K562 (cell line): ENCODE measurements around the gene SLC35F4. TPM values are rescaled to one million over a fixed set of nuclear protein-coding genes. Genes with fewer than 3 reads are reported as not detected.

Source experiments
- ATAC-seq: fragments of 200-7000 bp; cut with Tn5 transposase; 3 replicates; pipeline ENCODE4 v1.9.1; 2020; ENCODE audit warnings: moderate library complexity
- BruUV-seq: library from RNA; stranded (reverse); fragments of 400-500 nt; replicated peaks from 2 replicates; lab custom pipeline; 2021; lab: Mats Ljungman, UMichigan
- CTCF ChIA-PET: fragments of 300-600 bp; formaldehyde crosslinking; extraction: SDS; loops from one replicate; lab custom pipeline; 2021; ENCODE audit warnings: low intra/inter-chr PET ratio; lab: Yijun Ruan, JAX
- POLR2A ChIA-PET: fragments of 300-600, 350-650 bp; sonication (Branson Sonifier 250); formaldehyde crosslinking; extraction: SDS; loops from one replicate; lab custom pipeline; 2021; ENCODE audit warnings: antibody characterized with exemption, inconsistent platforms; lab: Yijun Ruan, JAX
- DNase-seq, 4 experiments: peaks; one replicate each; pipeline versions ENCODE4 v3.0.0 to v3.0.0-alpha.2; 2011 to 2018; ENCODE audit warnings: low spot score in 3 of 4, mixed read lengths in 3 of 4; ENCODE audit errors: extremely low read depth in 1 of 4
- FAIRE-seq: peaks from 2 replicates; lab custom pipeline; 2011; peaks lifted over from hg19 to GRCh38; lab: Jason Lieb, UNC
- H2AFZ ChIP-seq: 2 replicates; pipeline ENCODE4 v1.6.0; 2011; ENCODE audit warnings: low read depth, low read length, control low read depth, inconsistent platforms
- H3K27ac ChIP-seq: fragments of 200-600 bp; 3 replicates; pipeline ENCODE4 v1.8.0; 2011; ENCODE audit warnings: low read depth, mild to moderate bottlenecking, control low read depth, inconsistent platforms, low read length, moderate library complexity, mixed read lengths; ENCODE audit errors: extremely low read depth
- H3K27me3 ChIP-seq, 2 experiments: fragments of 300-600 bp in 1 of 2; 2 replicates in 1 of 2; 3 replicates in 1 of 2; pipeline versions ENCODE4 v1.6.0 to v1.8.0; 2011; ENCODE audit warnings: inconsistent platforms in 2 of 2, low read length in 2 of 2, mild to moderate bottlenecking in 1 of 2, mixed read lengths in 1 of 2, moderate library complexity in 1 of 2; ENCODE audit not compliant: control insufficient read depth in 2 of 2, insufficient read depth in 2 of 2
- H3K36me3 ChIP-seq: fragments of 300-600 bp; 3 replicates; pipeline ENCODE4 v1.8.0; 2011; ENCODE audit warnings: mild to moderate bottlenecking, low read length, inconsistent platforms; ENCODE audit not compliant: control insufficient read depth, insufficient read depth
- H3K4me1 ChIP-seq, 2 experiments: fragments of 200-600 bp in 1 of 2; replicated peaks in 1 of 2; 2 replicates in 1 of 2; 3 replicates in 1 of 2; pipeline versions ENCODE4 v1.5.1 to v1.8.0; 2011; ENCODE audit warnings: inconsistent platforms in 2 of 2, low read length in 2 of 2, mild to moderate bottlenecking in 1 of 2, mixed read lengths in 1 of 2, moderate library complexity in 1 of 2; ENCODE audit not compliant: control insufficient read depth in 2 of 2, insufficient read depth in 2 of 2
- H3K4me2 ChIP-seq: 2 replicates; pipeline ENCODE4 v1.6.1; 2011; ENCODE audit warnings: low read length, control low read depth, inconsistent platforms, mixed read lengths; ENCODE audit not compliant: insufficient read depth
- H3K4me3 ChIP-seq: fragments of 200-600 bp; sonication (generic), shearing (Covaris generic); 2 replicates; pipeline ENCODE4 v1.5.1; 2016; ENCODE audit warnings: control low read depth, inconsistent platforms
- H3K79me2 ChIP-seq: fragments of 200-600 bp; 3 replicates; pipeline ENCODE4 v1.8.0; 2011; ENCODE audit warnings: low read length, inconsistent platforms; ENCODE audit not compliant: control insufficient read depth, insufficient read depth
- H3K9ac ChIP-seq, 2 experiments: 2 replicates each; pipeline versions ENCODE4 v1.6.0 to v1.6.1; 2011; ENCODE audit warnings: low read depth in 2 of 2, low read length in 2 of 2, control low read depth in 1 of 2, inconsistent platforms in 1 of 2, mild to moderate bottlenecking in 1 of 2, mixed read lengths in 1 of 2; ENCODE audit not compliant: insufficient read depth in 1 of 2
- H3K9me1 ChIP-seq: one replicate; pipeline ENCODE4 v1.6.0; 2011; ENCODE audit warnings: inconsistent platforms, mild to moderate bottlenecking, low read length, moderate library complexity; ENCODE audit not compliant: control insufficient read depth, insufficient read depth
- H3K9me3 ChIP-seq: replicated peaks from 2 replicates; pipeline ENCODE4 v1.5.1; 2011; ENCODE audit warnings: low read depth, low read length, inconsistent platforms; ENCODE audit not compliant: control insufficient read depth, insufficient read depth
- H4K20me1 ChIP-seq: replicated peaks from 2 replicates; pipeline ENCODE4 v1.6.1; 2011; ENCODE audit warnings: low read length, inconsistent platforms, mixed read lengths; ENCODE audit not compliant: control insufficient read depth, insufficient read depth
- CBX8 ChIP-seq: fragments of 200-600 bp; sonication (generic); IDR thresholded peaks from 2 replicates; pipeline ENCODE4 v1.6.1; 2012; ENCODE audit warnings: borderline replicate concordance, mixed run types, low read depth, mild to moderate bottlenecking, moderate library complexity, mixed read lengths, low read length, control low read depth, inconsistent platforms; ENCODE audit not compliant: poor library complexity, severe bottlenecking; ENCODE audit errors: extremely low read depth
- CSDE1 ChIP-seq, 2 experiments: fragments of 450-650 bp; IDR thresholded peaks; 2 replicates each; pipeline ENCODE4 v1.6.1; 2016; ENCODE audit warnings: mild to moderate bottlenecking in 1 of 2
- FOXJ2 ChIP-seq: fragments of 200-800 bp; sonication (Bioruptor generic); IDR thresholded peaks from 2 replicates; pipeline ENCODE4 v1.6.1; 2016; ENCODE audit warnings: missing genetic modification characterization, missing compliant biosample characterization
- FOXP4 ChIP-seq: sonication (generic); formaldehyde crosslinking; IDR thresholded peaks from 2 replicates; pipeline ENCODE4 v1.8.0; 2022; ENCODE audit warnings: mild to moderate bottlenecking, missing genetic modification reagents, borderline replicate concordance
- HIVEP1 ChIP-seq: fragments of 250-450 bp; sonication (Bioruptor Pico); IDR thresholded peaks from 2 replicates; pipeline ENCODE4 v1.4.0; 2020; ENCODE audit warnings: mild to moderate bottlenecking
- KDM5B ChIP-seq: fragments of 200-600 bp; sonication (generic); IDR thresholded peaks from 2 replicates; pipeline ENCODE4 v1.6.1; 2012; ENCODE audit warnings: low read depth, mild to moderate bottlenecking, moderate library complexity, low read length, control low read depth, inconsistent platforms; ENCODE audit not compliant: insufficient replicate concordance
- REST ChIP-seq, 2 experiments: fragments of 450-650 bp; formaldehyde crosslinking in 1 of 2; IDR thresholded peaks; 2 replicates each; pipeline versions ENCODE4 v1.4.0 to v1.6.1; 2014 to 2020; ENCODE audit warnings: mild to moderate bottlenecking in 2 of 2, borderline replicate concordance in 1 of 2, low read depth in 1 of 2
- SNRNP70 ChIP-seq: fragments of 200-400 bp; formaldehyde crosslinking; optimal IDR thresholded peaks from 2 replicates; pipeline ENCODE3; 2017; ENCODE audit warnings: low read depth, low read length
- SREBF1 ChIP-seq: fragments of 150-350 bp; IDR thresholded peaks from 2 replicates; pipeline ENCODE4 v1.6.1; 2014; ENCODE audit warnings: antibody characterized with exemption, low read depth, low read length, borderline replicate concordance
- ZBTB1 ChIP-seq: sonication (generic); formaldehyde crosslinking; IDR thresholded peaks from 2 replicates; pipeline ENCODE4 v1.8.1; 2023; ENCODE audit warnings: missing genetic modification reagents, low read depth, mild to moderate bottlenecking, borderline replicate concordance
- ZC3H8 ChIP-seq: fragments of 450-650 bp; IDR thresholded peaks from 2 replicates; pipeline ENCODE4 v1.6.1; 2017
- ZNF197 ChIP-seq: fragments of 200-800 bp; sonication (Bioruptor generic); IDR thresholded peaks from 2 replicates; pipeline ENCODE4 v1.6.1; 2016; ENCODE audit warnings: low read depth, missing genetic modification characterization, missing compliant biosample characterization
- ZNF212 ChIP-seq: fragments of 450-650 bp; formaldehyde crosslinking; IDR thresholded peaks from 2 replicates; pipeline ENCODE4 v1.4.0; 2020; ENCODE audit warnings: mild to moderate bottlenecking
- ZSCAN29 ChIP-seq: fragments of 450-650 bp; IDR thresholded peaks from 2 replicates; pipeline ENCODE4 v1.6.1; 2017
- WGBS: fragments of 100-300 bp; shearing (Covaris generic); methylation state at CpG from one replicate; pipeline ENCODE4 v1.1.6; 2016; ENCODE audit warnings: low coverage, mixed read lengths; ENCODE audit not compliant: insufficient coverage; ENCODE audit errors: missing lambda C conversion rate; 5-methylcytosine and 5-hydroxymethylcytosine counted together
- in situ Hi-C: fragments of 300-500 bp; cut with MboI; formaldehyde crosslinking; loops from 4 replicates; pipeline ENCODE4 v1.15.0; 2018; ENCODE audit warnings: inconsistent platforms, mixed read lengths
- intact Hi-C: fragments of 100-400 bp; cut with micrococcal nuclease; formaldehyde crosslinking; loops from 2 replicates; pipeline ENCODE4 v1.14.2; 2022
- polyA plus RNA-seq, 8 experiments: library from polyadenylated mRNA; depleted of rRNA in 4 of 8; stranded (reverse) in 5 of 8; unstranded in 3 of 8; fragments of >200 nt; fragmentation: Nextera tagmentation in 2 of 8; fragmentation: Illumina TruSeq in 1 of 8; extraction: Ambion mirVana in 2 of 8; extraction: Trizol in 1 of 8; gene quantifications; 2 replicates each; pipeline versions ENCODE4 v1.2.1 to v1.2.3, GENCODE V29; 2011 to 2014; ENCODE audit warnings: inconsistent platforms in 1 of 8, missing spikeins in 1 of 8
- total RNA-seq, 7 experiments: library from RNA; depleted of rRNA in 6 of 7; stranded (reverse); fragments of >200 nt in 6 of 7; fragmentation: Illumina TruSeq in 2 of 7; extraction: Trizol in 2 of 7; gene quantifications; 2 replicates each; pipeline versions ENCODE4 v1.2.1 to v1.2.3, GENCODE V29; 2011 to 2021; ENCODE audit warnings: low replicate concordance in 1 of 7

SLC35F4 gene
- total and polyA plus RNA-seq, 9 of the 15 experiments (the other 6 are each of a cell fraction or from before 2014, with no cell fraction given) = 0.01 TPM; not detected in 8

- in situ Hi-C loops (no loop called here), intact Hi-C loops (no loop called here)
- no peaks in the 10 kb centered on the region for H3K36me3 ChIP-seq
- H4K20me1 ChIP-seq = no peaks in the 10 kb centered on the region
- H3K4me3 ChIP-seq = no peak overlapping the region
- WGBS = 0% methylated on average over 2 of the region's 2 CpGs
- H3K4me2 ChIP-seq = no peak overlapping the region
- BruUV-seq = no TSS peak
- no peaks in the 10 kb centered on the region for H3K79me2 ChIP-seq
- ATAC-seq = no peak
- H3K9me1 ChIP-seq = no peaks in the 10 kb centered on the region
- FAIRE-seq = no peak
- no peaks in the 10 kb centered on the region for H3K4me1 ChIP-seq
- no peak overlapping the region for H3K27ac ChIP-seq
- POLR2A ChIA-PET = no interaction called here
- no peak for DNase-seq
- CTCF ChIA-PET = no interaction called here
- H2AFZ ChIP-seq = no peak overlapping the region
- H3K27me3 ChIP-seq = no peaks in the 10 kb centered on the region
- H3K9ac ChIP-seq = no peak overlapping the region
- no peaks in the 10 kb centered on the region for H3K9me3 ChIP-seq
- TF ChIP-seq SREBF1 (no peak), REST (IDR thresholded peaks at IDR 0.05; ENCODE audit: borderline replicate concordance) (no peak), REST (CRISPR knock-in tag; IDR thresholded peaks at IDR 0.05; ENCODE audit: low read depth) (no peak), ZSCAN29 (no peak), CBX8 (no peak), HIVEP1 (CRISPR knock-in tag) (no peak), ZNF197 (CRISPR knock-in tag) (no peak), KDM5B (no peak), ZC3H8 (no peak), ZBTB1 (CRISPR knock-in tag) (no peak), FOXJ2 (tag) (no peak), FOXP4 (CRISPR knock-in tag) (no peak), SNRNP70 (no peak), ZNF212 (CRISPR knock-in tag) (no peak), CSDE1 (IDR thresholded peaks at IDR 0.05) (no peak)
Observed at GRCh38 chr14:57739516-57739915, 126.4 kb downstream of the SLC35F4 start.
